Measurements from ENCODE around the gene BPIFB2. TPM values are rescaled to one million over a fixed set of nuclear protein-coding genes. Genes with fewer than 3 reads are reported as not detected.

Gene BPIFB2
- total RNA-seq, 1 donor from 2014 or later = not detected

- no peaks in the 10 kb centered on the region for H3K36me3 ChIP-seq (ENCODE audit: insufficient read depth, low read length)
- no peaks in the 10 kb centered on the region for H3K4me1 Mint-ChIP-seq (ENCODE audit: low read depth, unreplicated experiment)
- H2AFZ ChIP-seq (ENCODE audit: low read depth, low read length) = no peak overlapping the region
- no peaks in the 10 kb centered on the region for H3K36me3 Mint-ChIP-seq (ENCODE audit: low read depth, unreplicated experiment)
- H3K27me3 ChIP-seq (ENCODE audit: insufficient read depth, low read length) = no peaks in the 10 kb centered on the region
- no peaks in the 10 kb centered on the region for H3K79me2 ChIP-seq (ENCODE audit: insufficient read depth, low read length)
- no peak overlapping the region for H3K9ac ChIP-seq (ENCODE audit: low read length)
- no peak for DNase-seq (ENCODE audit: low read depth)
- H3K27me3 Mint-ChIP-seq (ENCODE audit: low read depth, unreplicated experiment) = peaks cover 60% of the 10 kb centered on the region
- no peak for FAIRE-seq
- no peak overlapping the region for H3K27ac Mint-ChIP-seq (ENCODE audit: unreplicated experiment)
- H3K9me3 Mint-ChIP-seq (ENCODE audit: unreplicated experiment) = no peaks in the 10 kb centered on the region
- H3K4me3 ChIP-seq (ENCODE audit: insufficient read depth, low read depth, low read length) = no peak overlapping the region
- H3K27ac ChIP-seq (ENCODE audit: low read depth, low read length) = no peak overlapping the region
- H3K9me3 ChIP-seq (ENCODE audit: insufficient read depth, low read depth, low read length) = no peaks in the 10 kb centered on the region
- H3K4me3 Mint-ChIP-seq (ENCODE audit: unreplicated experiment) = no peak overlapping the region
- TF ChIP-seq, protein P1, sequence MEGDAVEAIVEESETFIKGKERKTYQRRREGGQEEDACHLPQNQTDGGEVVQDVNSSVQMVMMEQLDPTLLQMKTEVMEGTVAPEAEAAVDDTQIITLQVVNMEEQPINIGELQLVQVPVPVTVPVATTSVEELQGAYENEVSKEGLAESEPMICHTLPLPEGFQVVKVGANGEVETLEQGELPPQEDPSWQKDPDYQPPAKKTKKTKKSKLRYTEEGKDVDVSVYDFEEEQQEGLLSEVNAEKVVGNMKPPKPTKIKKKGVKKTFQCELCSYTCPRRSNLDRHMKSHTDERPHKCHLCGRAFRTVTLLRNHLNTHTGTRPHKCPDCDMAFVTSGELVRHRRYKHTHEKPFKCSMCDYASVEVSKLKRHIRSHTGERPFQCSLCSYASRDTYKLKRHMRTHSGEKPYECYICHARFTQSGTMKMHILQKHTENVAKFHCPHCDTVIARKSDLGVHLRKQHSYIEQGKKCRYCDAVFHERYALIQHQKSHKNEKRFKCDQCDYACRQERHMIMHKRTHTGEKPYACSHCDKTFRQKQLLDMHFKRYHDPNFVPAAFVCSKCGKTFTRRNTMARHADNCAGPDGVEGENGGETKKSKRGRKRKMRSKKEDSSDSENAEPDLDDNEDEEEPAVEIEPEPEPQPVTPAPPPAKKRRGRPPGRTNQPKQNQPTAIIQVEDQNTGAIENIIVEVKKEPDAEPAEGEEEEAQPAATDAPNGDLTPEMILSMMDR (IDR thresholded peaks at IDR 0.05; ENCODE audit: insufficient read depth, low read depth, low read length) = no peak
- TF ChIP-seq EZH2 (IDR thresholded peaks at IDR 0.05; ENCODE audit: insufficient read depth, low read length) = no peak
- H3K4me2 ChIP-seq (ENCODE audit: low read length) = no peak overlapping the region
- H3K4me1 ChIP-seq (ENCODE audit: insufficient read depth, low read length) = no peaks in the 10 kb centered on the region
- no peaks in the 10 kb centered on the region for H4K20me1 ChIP-seq (ENCODE audit: insufficient read depth, low read length)
Measured at GRCh38 chr20:33012327-33013189, 5.1 kb downstream of the BPIFB2 start.

GRCh38 chr20:33013701-33014326, 6.3 kb downstream of the BPIFB2 start:
- Mint-ChIP-seq H3K36me3 (ENCODE audit: low read depth, unreplicated experiment) (no peaks in the 10 kb centered on the region), H3K9me3 (ENCODE audit: unreplicated experiment) (no peaks in the 10 kb centered on the region), H3K27ac (ENCODE audit: unreplicated experiment) (no peak overlapping the region), H3K4me3 (ENCODE audit: unreplicated experiment) (no peak overlapping the region), H3K27me3 (ENCODE audit: low read depth, unreplicated experiment) (peaks cover 68% of the 10 kb centered on the region), H3K4me1 (ENCODE audit: low read depth, unreplicated experiment) (no peaks in the 10 kb centered on the region)
- no peaks in the 10 kb centered on the region for H3K4me1 ChIP-seq (ENCODE audit: insufficient read depth, low read length)
- H3K27ac ChIP-seq (ENCODE audit: low read depth, low read length) = no peak overlapping the region
- FAIRE-seq (no peak), DNase-seq (ENCODE audit: low read depth) (no peak)
- H4K20me1 ChIP-seq (ENCODE audit: insufficient read depth, low read length) = no peaks in the 10 kb centered on the region
- H3K9me3 ChIP-seq (ENCODE audit: insufficient read depth, low read depth, low read length) = no peaks in the 10 kb centered on the region
- no peak for TF ChIP-seq EZH2 (IDR thresholded peaks at IDR 0.05; ENCODE audit: insufficient read depth, low read length)
- TF ChIP-seq, protein P1 (IDR thresholded peaks at IDR 0.05; ENCODE audit: insufficient read depth, low read depth, low read length) = no peak
- H2AFZ ChIP-seq (ENCODE audit: low read depth, low read length) = no peak overlapping the region
- no peaks in the 10 kb centered on the region for H3K36me3 ChIP-seq (ENCODE audit: insufficient read depth, low read length)
- H3K27me3 ChIP-seq (ENCODE audit: insufficient read depth, low read length) = no peaks in the 10 kb centered on the region
- no peak overlapping the region for H3K4me2 ChIP-seq (ENCODE audit: low read length)
- H3K4me3 ChIP-seq (ENCODE audit: insufficient read depth, low read depth, low read length) = no peak overlapping the region
- H3K79me2 ChIP-seq (ENCODE audit: insufficient read depth, low read length) = no peaks in the 10 kb centered on the region
- no peak overlapping the region for H3K9ac ChIP-seq (ENCODE audit: low read length)

All from astrocyte (in vitro differentiated cells and primary cell).